ENCODE data around the gene PHF10.

The PHF10 gene

DNA sequence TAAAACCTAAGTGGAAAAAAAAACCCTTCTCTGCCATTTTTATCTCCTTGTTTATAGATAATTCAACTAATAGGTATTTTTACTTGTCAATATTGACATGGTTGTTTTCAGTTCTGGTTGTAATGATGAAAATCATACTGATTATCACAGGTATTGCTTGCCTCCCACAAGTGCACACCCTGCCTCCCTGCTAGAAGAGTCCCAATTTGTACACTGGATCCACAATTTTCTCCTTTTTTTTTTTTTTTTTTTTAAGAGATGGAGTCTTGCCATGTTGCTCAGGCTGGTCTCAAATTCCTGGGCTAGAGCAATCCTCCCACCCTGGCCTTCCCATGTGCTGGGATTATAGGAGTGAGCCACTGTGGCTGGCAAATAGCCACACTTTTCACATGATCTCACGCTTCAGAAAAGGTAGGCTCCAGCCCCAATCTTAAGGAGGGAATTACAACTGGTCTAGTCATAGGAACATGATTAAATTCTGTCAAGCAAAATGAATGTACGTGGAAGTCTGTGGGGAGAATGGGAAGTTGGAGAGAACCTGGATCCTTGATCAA, 14.8 kb upstream of the PHF10 start:
- H4K8ac ChIP-seq (ENCODE audit: low read depth, low read length): no peak overlapping the region
- H4K12ac ChIP-seq (ENCODE audit: low read depth, low read length): no peak overlapping the region
- peak overlapping the region; percentile 66 for H3K9ac ChIP-seq (ENCODE audit: low read length)
- H2AFZ ChIP-seq (ENCODE audit: insufficient read depth, low read length, poor library complexity): no peak overlapping the region
- H2BK5ac ChIP-seq (ENCODE audit: low read depth, low read length, poor library complexity): no peak overlapping the region
- no peak overlapping the region for H3K14ac ChIP-seq (ENCODE audit: low read length)
- H2BK12ac ChIP-seq (ENCODE audit: low read length): no peak overlapping the region
- no peak overlapping the region for H3K18ac ChIP-seq (ENCODE audit: low read length)
- H3K23ac ChIP-seq (ENCODE audit: low read length): no peak overlapping the region
- H3K27me3 ChIP-seq (ENCODE audit: insufficient read depth, low read length): no peaks in the 10 kb centered on the region
- no peak overlapping the region for H2BK120ac ChIP-seq (ENCODE audit: insufficient read depth, low read length, poor library complexity)
- H3K27ac ChIP-seq (ENCODE audit: low read depth, low read length): no peak overlapping the region
- H3K4ac ChIP-seq (ENCODE audit: low read depth, low read length): no peak overlapping the region
- DNase-seq: no peak
- no peaks in the 10 kb centered on the region for H3K4me1 ChIP-seq (ENCODE audit: control insufficient read depth in 1 of 2, insufficient read depth in 2 of 2, low read length in 2 of 2)
- no peak overlapping the region for H4K91ac ChIP-seq (ENCODE audit: low read depth, low read length)
- no peaks in the 10 kb centered on the region for H3K79me2 ChIP-seq (ENCODE audit: control insufficient read depth, insufficient read depth, low read length, poor library complexity)
- H3K36me3 ChIP-seq (ENCODE audit: control insufficient read depth in 1 of 2, insufficient read depth in 2 of 2, low read length in 2 of 2): no peaks in the 10 kb centered on the region
- WGBS (ENCODE audit: extremely low coverage, insufficient coverage, insufficient read length): no CpG with 5 or more reads among the region's 2 CpGs
- H3K79me1 ChIP-seq (ENCODE audit: low read length): no peaks in the 10 kb centered on the region
- H3K4me3 ChIP-seq (ENCODE audit: low read depth, low read length): no peak overlapping the region
- H2AK5ac ChIP-seq (ENCODE audit: low read length): no peak overlapping the region
- no peaks in the 10 kb centered on the region for H3K9me3 ChIP-seq (ENCODE audit: insufficient read depth, low read depth, low read length)
- no peak overlapping the region for H3K4me2 ChIP-seq (ENCODE audit: low read length)

DNA sequence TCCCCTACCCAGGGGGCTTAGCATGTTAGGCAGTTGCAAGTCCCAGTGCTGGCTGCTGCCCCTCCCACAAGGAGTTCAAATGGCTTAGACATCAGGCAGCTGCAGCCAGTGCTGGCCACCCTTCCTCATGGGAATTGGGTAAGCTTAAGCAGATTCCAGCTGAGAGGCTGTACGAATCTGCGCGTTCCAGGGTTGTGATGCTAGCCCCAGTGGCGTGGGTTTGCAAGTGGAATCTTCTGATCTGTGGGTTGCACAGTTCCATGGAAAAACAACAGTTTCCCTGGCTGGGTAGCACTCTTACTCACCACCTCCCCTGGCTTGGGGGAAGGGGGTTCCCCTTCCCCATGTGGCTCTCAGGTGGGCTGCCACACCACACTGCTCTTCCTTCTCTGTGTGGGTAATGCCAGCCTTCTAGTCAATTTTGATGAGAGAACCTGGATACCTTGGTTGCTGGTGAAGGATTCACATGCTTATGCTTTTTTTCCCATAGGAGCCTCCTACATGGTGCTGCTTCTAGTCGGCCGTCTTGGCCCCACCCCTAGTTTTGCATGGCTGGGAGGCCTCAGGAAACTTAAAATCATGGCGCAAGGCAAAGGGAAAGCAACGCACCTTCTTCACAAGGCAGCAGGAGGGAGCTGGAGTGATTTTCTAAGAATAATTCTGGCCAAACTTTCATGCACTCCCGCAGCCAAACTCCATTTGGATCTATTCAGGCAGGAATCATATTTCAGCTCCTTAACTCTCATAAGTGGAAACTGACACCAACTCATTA, 14.1 kb upstream of the PHF10 start:
- Histone ChIP-seq H2AFZ (ENCODE audit: insufficient read depth, low read length, poor library complexity) (no peak overlapping the region), H4K8ac (ENCODE audit: low read depth, low read length) (no peak overlapping the region), H3K36me3 (ENCODE audit: control insufficient read depth in 1 of 2, insufficient read depth in 2 of 2, low read length in 2 of 2) (no peaks in the 10 kb centered on the region), H3K9ac (ENCODE audit: low read length) (no peak overlapping the region), H2AK5ac (ENCODE audit: low read length) (no peak overlapping the region), H3K23ac (ENCODE audit: low read length) (no peak overlapping the region), H2BK12ac (ENCODE audit: low read length) (no peak overlapping the region), H2BK5ac (ENCODE audit: low read depth, low read length, poor library complexity) (no peak overlapping the region), H3K18ac (ENCODE audit: low read length) (no peak overlapping the region), H3K14ac (ENCODE audit: low read length) (no peak overlapping the region), H3K9me3 (ENCODE audit: insufficient read depth, low read depth, low read length) (no peaks in the 10 kb centered on the region), H3K4me2 (ENCODE audit: low read length) (no peak overlapping the region), H4K91ac (ENCODE audit: low read depth, low read length) (no peak overlapping the region), H3K4ac (ENCODE audit: low read depth, low read length) (no peak overlapping the region), H3K27ac (ENCODE audit: low read depth, low read length) (no peak overlapping the region), H4K12ac (ENCODE audit: low read depth, low read length) (no peak overlapping the region), H3K4me1 (ENCODE audit: control insufficient read depth in 1 of 2, insufficient read depth in 2 of 2, low read length in 2 of 2) (no peaks in the 10 kb centered on the region), H2BK120ac (ENCODE audit: insufficient read depth, low read length, poor library complexity) (no peak overlapping the region), H3K79me1 (ENCODE audit: low read length) (no peaks in the 10 kb centered on the region), H3K27me3 (ENCODE audit: insufficient read depth, low read length) (no peaks in the 10 kb centered on the region), H3K4me3 (ENCODE audit: low read depth, low read length) (no peak overlapping the region), H3K79me2 (ENCODE audit: control insufficient read depth, insufficient read depth, low read length, poor library complexity) (no peaks in the 10 kb centered on the region)
- no CpG with 5 or more reads among the region's 9 CpGs for WGBS (ENCODE audit: extremely low coverage, insufficient coverage, insufficient read length)
- no peak for DNase-seq

DNA sequence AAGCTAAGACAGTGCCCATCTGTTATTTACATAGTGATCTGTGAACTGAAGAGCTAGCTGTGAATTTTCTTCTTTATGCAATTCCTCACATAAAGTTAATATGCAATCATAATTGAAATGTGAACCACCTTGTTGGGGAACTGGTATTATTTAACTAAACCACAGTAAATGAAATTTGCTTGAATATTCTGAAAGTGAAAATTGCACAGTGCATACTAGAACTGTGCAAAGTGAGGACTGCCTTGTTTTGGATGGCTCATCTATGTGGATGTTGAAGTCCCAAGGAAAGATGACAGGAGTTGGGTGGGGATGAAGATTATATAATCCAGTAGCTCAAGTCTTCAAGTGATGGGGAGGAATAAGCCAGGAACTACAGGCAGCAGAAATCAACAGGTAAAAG, 5.7 kb upstream of the PHF10 start:
- Histone ChIP-seq H3K36me3 (ENCODE audit: control insufficient read depth in 1 of 2, insufficient read depth in 2 of 2, low read length in 2 of 2) (no peaks in the 10 kb centered on the region), H3K4me2 (ENCODE audit: low read length) (no peak overlapping the region), H4K12ac (ENCODE audit: low read depth, low read length) (no peak overlapping the region), H3K14ac (ENCODE audit: low read length) (no peak overlapping the region), H2BK120ac (ENCODE audit: insufficient read depth, low read length, poor library complexity) (no peak overlapping the region), H3K27me3 (ENCODE audit: insufficient read depth, low read length) (no peaks in the 10 kb centered on the region), H3K4me1 (ENCODE audit: control insufficient read depth in 1 of 2, insufficient read depth in 2 of 2, low read length in 2 of 2) (no peaks in the 10 kb centered on the region), H3K4ac (ENCODE audit: low read depth, low read length) (no peak overlapping the region), H4K91ac (ENCODE audit: low read depth, low read length) (no peak overlapping the region), H2BK12ac (ENCODE audit: low read length) (no peak overlapping the region), H3K27ac (ENCODE audit: low read depth, low read length) (no peak overlapping the region), H3K18ac (ENCODE audit: low read length) (no peak overlapping the region), H2AK5ac (ENCODE audit: low read length) (no peak overlapping the region), H3K4me3 (ENCODE audit: low read depth, low read length) (no peak overlapping the region), H3K79me1 (ENCODE audit: low read length) (peaks cover under 1% of the 10 kb centered on the region), H4K8ac (ENCODE audit: low read depth, low read length) (no peak overlapping the region), H2AFZ (ENCODE audit: insufficient read depth, low read length, poor library complexity) (no peak overlapping the region), H2BK5ac (ENCODE audit: low read depth, low read length, poor library complexity) (no peak overlapping the region), H3K23ac (ENCODE audit: low read length) (no peak overlapping the region), H3K79me2 (ENCODE audit: control insufficient read depth, insufficient read depth, low read length, poor library complexity) (no peaks in the 10 kb centered on the region), H3K9me3 (ENCODE audit: insufficient read depth, low read depth, low read length) (no peaks in the 10 kb centered on the region), H3K9ac (ENCODE audit: low read length) (no peak overlapping the region)
- no peak for DNase-seq

DNA sequence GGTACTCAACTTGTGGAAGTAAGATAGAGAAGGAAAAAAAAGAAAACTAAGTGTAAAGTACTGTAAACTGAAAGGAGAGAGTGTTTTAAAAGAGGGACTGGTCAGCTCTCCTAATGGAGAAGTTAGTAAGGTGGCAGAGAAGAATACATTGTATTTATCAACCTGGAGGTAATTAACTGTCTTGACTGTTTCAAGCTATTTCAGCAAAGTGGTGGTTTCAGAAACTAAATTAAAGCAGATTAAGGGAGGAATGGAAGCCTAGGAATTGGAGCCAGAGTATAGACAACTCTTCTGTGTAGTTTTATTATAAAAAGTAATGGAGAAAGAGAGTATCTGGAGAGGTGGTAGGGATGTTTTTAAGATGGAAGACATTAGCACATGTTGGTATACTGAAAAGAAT, 2.7 kb upstream of the PHF10 start:
- H3K4me3 ChIP-seq (ENCODE audit: low read depth, low read length): no peak overlapping the region
- H3K36me3 ChIP-seq (ENCODE audit: control insufficient read depth in 1 of 2, insufficient read depth in 2 of 2, low read length in 2 of 2): no peaks in the 10 kb centered on the region
- H4K12ac ChIP-seq (ENCODE audit: low read depth, low read length): no peak overlapping the region
- peaks cover 11% of the 10 kb centered on the region for H3K79me1 ChIP-seq (ENCODE audit: low read length)
- H3K9me3 ChIP-seq (ENCODE audit: insufficient read depth, low read depth, low read length): no peaks in the 10 kb centered on the region
- H3K27me3 ChIP-seq (ENCODE audit: insufficient read depth, low read length): no peaks in the 10 kb centered on the region
- DNase-seq: no peak
- no peak overlapping the region for H2BK12ac ChIP-seq (ENCODE audit: low read length)
- H3K79me2 ChIP-seq (ENCODE audit: control insufficient read depth, insufficient read depth, low read length, poor library complexity): peaks cover 9% of the 10 kb centered on the region
- no peak overlapping the region for H3K4me2 ChIP-seq (ENCODE audit: low read length)
- no peak overlapping the region for H3K9ac ChIP-seq (ENCODE audit: low read length)
- no peak overlapping the region for H2AK5ac ChIP-seq (ENCODE audit: low read length)
- peaks cover 0 to 5% of the 10 kb centered on the region in 2 experiments for H3K4me1 ChIP-seq (ENCODE audit: control insufficient read depth in 1 of 2, insufficient read depth in 2 of 2, low read length in 2 of 2)
- no peak overlapping the region for H2BK5ac ChIP-seq (ENCODE audit: low read depth, low read length, poor library complexity)
- no peak overlapping the region for H3K18ac ChIP-seq (ENCODE audit: low read length)
- no peak overlapping the region for H2BK120ac ChIP-seq (ENCODE audit: insufficient read depth, low read length, poor library complexity)
- H3K4ac ChIP-seq (ENCODE audit: low read depth, low read length): no peak overlapping the region
- no peak overlapping the region for H3K27ac ChIP-seq (ENCODE audit: low read depth, low read length)
- H4K91ac ChIP-seq (ENCODE audit: low read depth, low read length): no peak overlapping the region
- H3K23ac ChIP-seq (ENCODE audit: low read length): no peak overlapping the region
- no peak overlapping the region for H3K14ac ChIP-seq (ENCODE audit: low read length)
- no peak overlapping the region for H4K8ac ChIP-seq (ENCODE audit: low read depth, low read length)
- no peak overlapping the region for H2AFZ ChIP-seq (ENCODE audit: insufficient read depth, low read length, poor library complexity)

All from trophoblast cell (in vitro differentiated cells and primary cell).